K562 (cell line): Measurements from ENCODE around the gene ZFTA. TPM values are rescaled to one million over a fixed set of nuclear protein-coding genes. Genes with fewer than 3 reads are reported as not detected.

ENCODE experiments used
- CHD7 ChIP-seq: fragments of 200-600 bp; sonication (generic); IDR thresholded peaks from one replicate; pipeline ENCODE4 v1.6.1; 2012; ENCODE audit warnings: mild to moderate bottlenecking, low read depth, low read length, inconsistent platforms
- GTF2A2 ChIP-seq: IDR thresholded peaks from 2 replicates; pipeline ENCODE4 v1.6.1; 2016; ENCODE audit warnings: mild to moderate bottlenecking, missing genetic modification characterization, missing compliant biosample characterization
- HBP1 ChIP-seq: fragments of 450-650 bp; formaldehyde crosslinking; IDR thresholded peaks from 2 replicates; pipeline ENCODE4 v1.4.0; 2022; ENCODE audit warnings: missing genetic modification characterization
- KDM5B ChIP-seq: fragments of 200-600 bp; sonication (generic); IDR thresholded peaks from 2 replicates; pipeline ENCODE4 v1.6.1; 2012; ENCODE audit warnings: low read depth, mild to moderate bottlenecking, moderate library complexity, low read length, control low read depth, inconsistent platforms; ENCODE audit not compliant: insufficient replicate concordance
- NUFIP1 ChIP-seq: fragments of 450-650 bp; IDR thresholded peaks from 2 replicates; pipeline ENCODE4 v1.6.1; 2018; ENCODE audit not compliant: partially characterized antibody
- PRDM10 ChIP-seq: fragments of 450-650 bp; IDR thresholded peaks from 2 replicates; pipeline ENCODE4 v1.6.1; 2018; ENCODE audit not compliant: partially characterized antibody
- SIN3A ChIP-seq, 2 experiments: fragments of 150-350 bp in 1 of 2; IDR thresholded peaks; 2 replicates each; pipeline ENCODE4 v1.6.1; 2011 to 2016; ENCODE audit warnings: borderline replicate concordance in 2 of 2, low read depth in 2 of 2, low read length in 2 of 2, mild to moderate bottlenecking in 2 of 2, moderate library complexity in 2 of 2; ENCODE audit not compliant: control insufficient read depth in 1 of 2
- ZNF263 ChIP-seq: sonication (generic); formaldehyde crosslinking; IDR thresholded peaks from 2 replicates; pipeline ENCODE4 v1.8.0; 2022; ENCODE audit warnings: mild to moderate bottlenecking, missing genetic modification reagents, borderline replicate concordance
- polyA plus RNA-seq, 8 experiments: library from polyadenylated mRNA; depleted of rRNA in 4 of 8; stranded (reverse) in 5 of 8; unstranded in 3 of 8; fragments of >200 nt; fragmentation: Nextera tagmentation in 2 of 8; fragmentation: Illumina TruSeq in 1 of 8; extraction: Ambion mirVana in 2 of 8; extraction: Trizol in 1 of 8; gene quantifications; 2 replicates each; pipeline versions ENCODE4 v1.2.1 to v1.2.3, GENCODE V29; 2011 to 2014; ENCODE audit warnings: inconsistent platforms in 1 of 8, missing spikeins in 1 of 8
- total RNA-seq, 7 experiments: library from RNA; depleted of rRNA in 6 of 7; stranded (reverse); fragments of >200 nt in 6 of 7; fragmentation: Illumina TruSeq in 2 of 7; extraction: Trizol in 2 of 7; gene quantifications; 2 replicates each; pipeline versions ENCODE4 v1.2.1 to v1.2.3, GENCODE V29; 2011 to 2021; ENCODE audit warnings: low replicate concordance in 1 of 7

Gene ZFTA
- total and polyA plus RNA-seq, 9 of the 15 experiments (the other 6 are each of a cell fraction or from before 2014, with no cell fraction given): 0.45 to 12.3 (median 2.9) TPM

- TF ChIP-seq CHD7 (no peak), GTF2A2 (tag) (no peak), HBP1 (CRISPR knock-in tag) (no peak), PRDM10 (peak; percentile 18), SIN3A (IDR thresholded peaks at IDR 0.05; ENCODE audit: borderline replicate concordance in 2 of 2, control insufficient read depth in 1 of 2, low read depth in 2 of 2, low read length in 2 of 2) (peak in 1 of 2 experiments; percentile 40; a peak in 1 of 4 replicates), ZNF263 (CRISPR knock-in tag) (peak; percentile 45; the same call in 1 of the 2 replicates), KDM5B (peak; percentile 38), NUFIP1 (no peak)
Observed at GRCh38 chr11:63813563-63814382, 45.2 kb upstream of the ZFTA start (continued).
